Sciatic nerve (tissue), 2 donors: ENCODE results near the gene USP48. TPM values are rescaled to one million over a fixed set of nuclear protein-coding genes. Genes with fewer than 3 reads are reported as not detected.
"Not testable (repeated sequence)": the region's sequence is repeated elsewhere in the genome, so short reads cannot be mapped to it uniquely, and the experiment has no call there.

Experiments used
- ATAC-seq: fragments of 200-7000 bp; cut with Tn5 transposase; one replicate; pipeline ENCODE4 v1.9.1; 2020; ENCODE audit warnings: mild to moderate bottlenecking, moderate library complexity
- DNase-seq: peaks from one replicate; pipeline ENCODE4 v3.0.0-alpha.2; 2020; ENCODE audit warnings: low spot score
- intact Hi-C: fragments of 100-400 bp; cut with DNase I; formaldehyde crosslinking; loops from one replicate; pipeline ENCODE4 v1.14.2; 2022
- total RNA-seq: library from RNA; stranded (reverse); fragmentation: NEBNext Ultra II Directional; extraction: Animal tissue kit (Norgen Biotek cat#: 25700); gene quantifications from one replicate; pipeline ENCODE4 v1.2.1, GENCODE V29; 2021
- donor health status: DM: no; HTN: no; CAD: no.
- donor health status: DM: no; HTN: no; CAD: no.

Gene USP48
- total RNA-seq, 1 donor from 2014 or later = 112 TPM

- intact Hi-C loops = no loop called here
- DNase-seq = no peak
- ATAC-seq = no peak
Observed at GRCh38 chr1:21816602-21817302, 33.8 kb upstream of the USP48 start.

- intact Hi-C loops = no loop called here
- ATAC-seq (peak; percentile 39), DNase-seq (no peak)
Observed at GRCh38 chr1:21815724-21816321, 32.9 kb upstream of the USP48 start.

DNA sequence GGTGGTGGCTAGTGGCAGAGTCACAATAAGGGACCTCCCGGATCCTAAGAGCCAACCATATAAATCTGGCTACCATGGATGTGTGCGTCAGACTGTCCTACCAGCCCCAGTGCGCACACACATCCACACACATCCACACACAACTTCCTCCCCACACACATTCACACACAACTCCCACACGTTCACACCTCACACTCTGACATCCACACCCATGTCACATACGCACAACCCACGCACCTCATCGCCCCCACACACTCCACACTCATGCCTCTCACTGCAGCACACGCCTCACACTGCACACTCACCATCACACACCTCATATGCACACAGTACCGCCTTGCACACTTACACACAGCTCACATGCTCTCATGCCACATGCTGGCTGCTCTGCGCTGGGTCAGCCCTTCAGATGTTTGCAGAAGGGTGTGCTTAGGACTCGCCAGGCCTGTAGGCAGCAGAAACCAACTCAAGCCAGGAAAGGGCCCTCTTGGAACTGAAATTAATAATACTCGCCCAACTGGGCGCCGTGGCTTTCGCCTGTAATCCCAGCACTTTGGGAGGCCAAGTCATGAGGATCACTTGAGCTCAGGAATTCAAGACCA is 32.1 kb upstream of the USP48 start:
- intact Hi-C loops = no loop called here

GRCh38 chr1:21814241-21814918 is 31.4 kb upstream of the USP48 start:
- peak; percentile 49 for ATAC-seq
- intact Hi-C loops = no loop called here

More for the DNA sequence above, 32.1 kb upstream of the USP48 start:
- ATAC-seq (no peak), DNase-seq (no peak)

GRCh38 chr1:21813542-21813941 is 30.6 kb upstream of the USP48 start:
- no peak for DNase-seq
- ATAC-seq = no peak

More at GRCh38 chr1:21814241-21814918, 31.4 kb upstream of the USP48 start:
- no peak for DNase-seq

GRCh38 chr1:21811875-21812305 is 28.9 kb upstream of the USP48 start, which contains the start of gene LDLRAD2:
TSS of gene LDLRAD2 (plus strand) at chr1:21812265. CDS start at chr1:21812452, 187 bp downstream.
- ATAC-seq (no peak), DNase-seq (no peak)
- intact Hi-C loops = no loop called here

More at GRCh38 chr1:21813542-21813941, 30.6 kb upstream of the USP48 start:
- intact Hi-C loops = no loop called here

DNA sequence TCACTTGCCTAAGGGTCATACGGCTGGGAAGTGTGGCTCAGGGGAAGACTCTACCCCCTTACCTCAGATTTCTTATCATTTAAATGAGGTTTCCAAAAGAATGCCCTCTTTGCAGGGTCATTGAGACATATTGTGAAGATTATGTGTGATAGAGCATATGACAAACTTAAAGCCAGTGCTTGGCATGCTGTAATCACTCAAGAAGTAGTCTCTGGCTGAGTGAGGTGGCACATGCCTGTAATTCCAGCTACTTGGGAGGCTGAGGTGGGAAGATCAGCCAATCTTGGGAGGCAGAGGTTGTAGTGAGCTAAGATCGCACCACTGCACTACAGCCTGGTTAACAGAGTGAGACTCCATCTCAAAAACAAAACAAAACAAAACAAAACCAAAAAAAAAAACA is 21.6 kb upstream of the USP48 start:
- no peak for DNase-seq
- intact Hi-C loops = no loop called here
- ATAC-seq = no peak

- DNase-seq (no peak), ATAC-seq (no peak)
- intact Hi-C loops = no loop called here
Observed at GRCh38 chr1:21801100-21801499, 18.2 kb upstream of the USP48 start.

GRCh38 chr1:21799730-21800129 is 16.8 kb upstream of the USP48 start:
- DNase-seq = no peak
- no peak for ATAC-seq
- intact Hi-C loops = no loop called here

DNA sequence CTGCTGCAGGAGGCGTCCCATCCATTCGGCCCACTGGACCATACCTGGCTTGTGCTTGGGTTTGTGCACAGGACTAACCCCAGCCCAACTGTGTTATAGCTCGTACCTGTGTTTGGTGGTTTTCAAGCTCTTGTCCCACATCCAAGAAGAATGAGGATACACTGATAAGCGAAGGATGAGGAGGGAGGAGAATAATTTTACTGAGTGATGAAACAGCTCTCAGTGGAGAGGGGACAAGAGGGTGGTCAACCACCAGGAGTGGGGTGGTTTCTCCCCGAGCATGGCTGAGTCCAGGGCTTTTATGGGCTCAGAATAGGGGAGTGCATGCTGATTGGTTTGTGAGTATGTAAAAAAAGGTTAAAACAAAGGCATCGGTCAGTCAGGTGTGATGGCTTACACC is 12.1 kb upstream of the USP48 start:
- intact Hi-C loops = no loop called here
- no peak for DNase-seq
- no peak for ATAC-seq

DNA sequence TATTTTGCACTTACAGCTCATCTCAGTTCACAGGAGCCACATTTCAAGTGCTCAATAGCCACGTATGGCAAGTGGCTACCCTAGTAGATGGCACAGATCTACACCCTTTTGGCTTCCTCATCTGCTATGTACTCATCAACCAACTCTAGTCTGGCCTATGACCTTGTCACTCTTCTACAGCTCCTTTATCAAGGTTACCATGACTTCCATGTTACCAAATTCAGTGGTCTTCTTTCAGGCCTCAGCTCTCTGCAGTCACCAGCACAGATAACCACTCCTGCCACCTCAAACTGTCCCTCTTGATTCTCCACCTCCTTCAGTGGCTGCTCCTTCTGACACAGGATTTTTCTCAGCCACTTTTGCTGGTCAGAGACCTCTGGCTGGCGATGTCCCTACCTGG is 11.7 kb upstream of the USP48 start:
- ATAC-seq (no peak), DNase-seq (no peak)
- intact Hi-C loops = no loop called here

GRCh38 chr1:21793104-21793503 is 10.2 kb upstream of the USP48 start:
- no peak for DNase-seq
- no peak for ATAC-seq
- intact Hi-C loops = no loop called here

DNA sequence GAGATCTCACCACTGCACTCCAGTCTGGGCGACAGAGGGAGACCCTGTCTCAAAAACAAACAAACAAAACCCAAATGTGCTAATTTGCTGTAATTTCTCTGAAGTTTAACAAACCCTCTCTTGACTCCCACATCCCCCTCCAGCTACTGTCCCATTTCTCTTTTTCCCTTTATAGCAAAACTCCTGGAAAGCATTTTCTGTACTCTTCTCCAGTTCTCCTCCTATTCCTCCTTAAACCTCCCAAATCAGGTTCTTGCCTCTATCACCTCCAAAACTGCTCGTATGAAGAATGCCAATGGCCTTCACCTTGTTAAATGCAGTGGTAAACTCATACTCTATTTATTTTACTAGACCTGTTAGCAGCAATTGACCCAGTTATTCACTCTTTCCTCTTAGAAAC is 3.7 kb upstream of the USP48 start:
- intact Hi-C loops = no loop called here
- DNase-seq (no peak), ATAC-seq (no peak)

GRCh38 chr1:21785764-21786163 is 2.8 kb upstream of the USP48 start:
- ATAC-seq = not testable (repeated sequence)

DNA sequence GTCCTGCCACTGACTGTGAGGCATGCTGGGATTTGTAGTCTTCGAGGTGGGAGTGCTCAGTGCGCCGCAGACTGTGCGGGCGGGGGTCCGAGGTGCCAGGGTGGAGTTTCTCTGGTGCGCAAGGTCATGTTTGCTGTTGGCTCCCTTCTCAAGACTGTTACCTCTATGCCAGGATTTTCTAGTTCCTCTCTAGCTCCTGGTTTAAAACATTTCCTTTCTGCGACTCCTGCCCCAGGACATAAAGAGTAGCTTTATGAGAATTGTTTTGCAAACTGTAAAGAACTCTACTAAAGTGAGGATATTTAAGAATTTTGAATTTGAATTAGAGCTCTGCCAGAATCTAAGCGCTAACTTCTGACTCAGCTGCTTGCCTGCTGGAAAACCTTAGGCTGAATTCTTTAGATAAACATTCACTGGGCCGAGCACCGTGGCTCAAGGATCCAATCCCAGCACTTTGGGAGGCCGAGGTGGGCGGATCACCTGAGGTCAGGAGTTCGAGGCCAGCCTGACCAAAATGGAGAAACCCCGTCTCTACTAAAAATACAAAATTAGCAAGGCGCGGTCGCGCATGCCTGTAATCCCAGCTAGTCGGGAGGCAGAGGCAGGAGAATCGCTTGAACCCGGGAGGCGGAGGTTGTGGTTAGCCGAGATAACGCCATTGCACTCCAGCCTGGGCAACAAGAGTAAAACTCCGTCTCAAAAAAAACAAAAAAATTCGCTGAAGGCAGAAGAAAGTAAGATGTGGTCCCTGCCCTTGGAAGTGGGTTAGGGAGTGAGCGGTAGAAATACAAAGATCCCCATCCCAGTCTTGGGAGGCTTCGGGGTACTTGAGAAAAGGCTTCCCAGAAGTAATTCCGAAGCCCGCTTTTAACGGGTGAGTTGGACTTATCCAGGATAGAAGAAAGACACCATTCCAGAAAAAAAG is 992 bp upstream of the USP48 start:
- DNase-seq = no peak
- peak; percentile 2 for ATAC-seq
- intact Hi-C loops = no loop called here

More at GRCh38 chr1:21785764-21786163, 2.8 kb upstream of the USP48 start:
- DNase-seq, intact Hi-C loops: not testable (repeated sequence)

GRCh38 chr1:21782349-21782867 is 541 bp downstream of the USP48 start:
- DNase-seq (peak; percentile 72), ATAC-seq (peak; percentile 2)
- intact Hi-C loops = no loop called here

- intact Hi-C loops = no loop called here
- DNase-seq (no peak), ATAC-seq (no peak)
Observed at GRCh38 chr1:21781815-21782348, 1.1 kb downstream of the USP48 start.
